NCI-H1105 treated with DMSO at 0.1 percent for 48 hours (cell line): ENCODE data around the gene FARS2.

Experiments
- DNase-seq: peaks from one replicate; lab custom pipeline; 2025; lab: John Stamatoyannopoulos, UW

FARS2 gene

GRCh38 chr6:5427586-5427985, 166.3 kb downstream of the FARS2 start:
- no peak for DNase-seq

- no peak for DNase-seq
Observed at GRCh38 chr6:5433324-5433723, 172.0 kb downstream of the FARS2 start.

GRCh38 chr6:5435449-5435848, 174.1 kb downstream of the FARS2 start:
- DNase-seq = no peak

DNA sequence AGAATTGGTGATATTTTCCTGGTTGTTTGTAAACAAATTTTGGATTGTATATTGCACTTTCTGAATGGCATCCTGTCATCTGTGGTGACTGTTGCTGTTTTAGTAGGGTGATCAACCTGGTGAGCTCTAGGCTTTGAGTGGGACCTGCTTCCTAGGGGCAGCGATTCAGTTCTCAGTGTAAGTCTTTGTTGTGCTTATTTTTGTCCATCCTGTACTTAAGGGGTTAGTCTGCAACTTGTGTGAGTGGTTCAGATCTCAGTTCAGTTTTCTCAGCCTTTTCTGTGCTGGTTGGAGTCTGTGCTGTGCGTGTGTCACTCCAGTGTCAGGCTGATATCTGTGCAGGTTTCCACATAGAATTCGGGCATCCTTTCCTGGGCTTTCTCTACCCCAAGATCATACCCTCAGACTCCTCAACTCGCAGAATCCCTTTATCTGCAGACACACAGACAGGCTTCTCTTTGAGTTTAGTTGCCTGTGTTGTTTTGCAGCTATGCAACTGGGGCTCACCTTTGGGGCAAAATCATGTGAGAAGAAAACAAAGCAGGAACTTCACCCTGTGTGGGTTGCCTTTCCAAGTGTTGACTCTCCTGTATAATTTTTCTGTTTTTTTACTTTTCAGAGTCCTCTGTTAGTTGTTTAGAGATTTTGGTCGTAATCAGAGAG, 177.7 kb downstream of the FARS2 start:
- DNase-seq = no peak

- no peak for DNase-seq
Observed at GRCh38 chr6:5439749-5440148, 178.4 kb downstream of the FARS2 start.

- no peak for DNase-seq
Observed at GRCh38 chr6:5442319-5442718, 181.0 kb downstream of the FARS2 start.

GRCh38 chr6:5442916-5443315, 181.6 kb downstream of the FARS2 start:
- no peak for DNase-seq

DNA sequence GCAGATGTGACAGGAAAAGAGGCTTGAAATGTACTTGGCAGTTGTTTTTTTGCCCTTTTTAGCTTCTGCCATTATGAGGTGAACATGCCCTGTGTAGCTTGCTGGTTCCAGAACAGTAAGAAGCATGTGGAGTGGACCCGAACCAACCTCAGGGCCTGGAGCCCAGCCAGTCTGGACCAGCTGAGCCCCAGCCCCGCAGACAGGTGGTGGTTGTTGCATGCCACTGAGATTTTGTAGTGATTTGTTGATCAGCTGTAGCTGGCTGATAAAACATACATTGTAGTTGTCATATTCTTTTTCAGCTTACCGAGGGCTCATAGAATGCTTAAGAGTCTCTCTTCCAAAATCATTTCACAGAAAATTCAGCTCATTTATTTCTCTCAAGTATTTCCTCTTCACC, 182.2 kb downstream of the FARS2 start:
- DNase-seq = no peak

GRCh38 chr6:5446362-5447075, 185.2 kb downstream of the FARS2 start:
- DNase-seq = no peak

DNA sequence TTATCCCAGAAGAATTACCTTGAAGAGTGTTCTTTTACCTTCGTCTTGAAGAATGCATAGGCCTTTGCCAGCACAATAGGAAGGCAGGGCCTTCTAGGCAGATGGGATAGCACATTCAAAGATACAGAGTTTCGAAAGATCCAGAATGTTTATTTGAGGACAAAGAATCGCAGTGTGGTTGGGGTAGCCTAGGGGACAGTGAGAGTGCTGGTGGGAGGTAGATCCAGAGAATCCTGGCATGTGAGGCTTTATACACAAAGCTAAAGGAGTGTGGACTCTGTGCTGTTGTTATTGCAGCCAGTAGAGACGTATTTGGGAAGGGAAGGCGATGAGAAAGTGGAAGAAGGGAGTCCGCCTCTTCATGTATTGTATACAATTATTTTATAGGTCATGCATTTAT, 186.6 kb downstream of the FARS2 start:
- DNase-seq = no peak

GRCh38 chr6:5450073-5450472, 188.8 kb downstream of the FARS2 start:
- DNase-seq = no peak

DNA sequence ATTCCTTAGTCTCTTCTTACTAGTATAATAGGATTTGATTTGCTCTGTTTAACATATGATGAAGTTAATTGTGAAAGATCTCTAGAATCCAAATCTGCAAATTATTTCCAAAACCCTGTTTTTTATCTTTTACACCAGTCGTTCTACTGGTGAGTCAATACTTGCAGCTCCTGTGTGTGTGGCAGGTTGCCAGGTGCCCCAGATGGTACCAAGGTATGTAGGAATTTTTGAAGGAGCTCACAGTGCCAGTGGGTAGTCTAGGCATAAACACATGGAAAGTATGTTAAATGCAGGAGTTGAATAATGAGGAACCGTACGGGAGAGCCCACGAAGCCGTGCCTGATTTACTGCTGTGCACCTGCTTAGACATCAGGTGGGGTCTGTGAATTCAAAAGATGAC, 192.2 kb downstream of the FARS2 start:
- peak; percentile 6 for DNase-seq

DNA sequence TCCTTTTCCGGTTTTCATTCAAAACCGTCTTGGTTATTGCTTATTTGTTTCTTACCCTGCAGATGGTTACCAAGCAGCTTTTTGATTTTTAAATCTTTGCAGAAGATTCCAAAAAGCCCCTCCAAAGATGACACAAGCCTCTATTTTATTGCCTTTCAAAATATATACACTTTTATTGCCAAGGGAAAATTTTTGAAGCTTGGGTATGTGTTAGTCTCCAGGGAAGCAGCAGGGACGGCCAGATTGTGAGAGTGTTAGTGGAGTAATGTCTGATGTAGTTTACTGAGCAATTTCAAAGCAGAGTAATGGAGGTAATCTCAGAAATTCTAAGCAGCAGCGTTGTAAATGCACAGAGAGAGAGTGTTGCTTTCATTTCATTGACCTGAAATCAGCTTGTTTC, 193.8 kb downstream of the FARS2 start:
- DNase-seq = no peak

GRCh38 chr6:5457041-5457440, 195.7 kb downstream of the FARS2 start:
- no peak for DNase-seq

DNA sequence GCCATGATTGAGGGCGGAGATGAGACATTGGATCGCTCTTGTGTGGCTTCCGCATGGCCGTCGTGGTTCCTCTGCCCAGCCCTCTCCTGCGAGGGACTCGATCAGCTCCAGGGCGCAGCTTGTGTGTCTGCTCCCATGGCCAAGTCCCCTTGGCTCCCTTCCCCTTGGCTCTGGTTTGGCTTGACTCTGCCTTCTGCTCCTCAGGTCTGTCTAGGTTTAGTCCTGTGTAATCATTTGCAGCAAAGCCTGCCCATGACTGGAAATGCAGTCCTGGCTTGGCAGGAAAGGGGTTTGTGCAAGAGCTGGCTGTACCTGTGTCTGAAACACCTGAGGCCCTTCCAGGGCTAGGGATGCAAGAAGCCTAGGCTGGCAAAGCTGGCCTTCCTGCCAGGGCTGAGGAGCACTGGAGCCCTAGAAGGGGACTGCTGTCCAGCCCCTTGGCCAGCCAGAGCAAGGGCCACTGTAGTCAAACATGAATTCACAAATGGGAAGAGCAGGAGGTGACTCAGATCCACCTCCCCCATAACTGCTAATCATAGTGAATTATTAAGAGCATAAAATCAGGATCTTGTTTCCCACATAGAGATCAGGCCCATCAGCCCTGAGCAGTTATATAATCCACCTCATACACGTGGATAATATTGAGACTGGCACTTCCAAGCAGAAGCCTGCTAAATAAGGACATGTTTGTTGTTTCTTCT, 196.8 kb downstream of the FARS2 start:
- peak; percentile 29 for DNase-seq

DNA sequence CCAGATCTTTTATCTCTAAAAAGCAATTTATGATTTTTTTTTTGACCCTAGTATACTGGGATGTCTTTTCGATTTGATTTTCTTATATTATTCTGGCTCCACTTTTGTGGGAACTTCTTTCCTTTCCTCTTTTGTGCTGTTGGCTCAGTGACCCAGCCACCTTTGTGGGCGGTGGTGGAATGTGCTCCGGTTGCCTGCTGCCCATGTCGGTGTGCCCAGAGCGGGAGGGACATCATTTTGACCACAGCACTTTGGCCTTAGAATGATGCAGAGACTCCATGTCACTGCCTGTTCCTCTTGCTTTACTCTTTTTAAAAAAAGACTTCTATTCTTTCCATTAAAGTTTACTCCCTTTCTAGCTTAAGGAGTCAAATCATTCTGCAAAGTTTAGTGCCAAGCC, 198.0 kb downstream of the FARS2 start:
- no peak for DNase-seq

- no peak for DNase-seq
Observed at GRCh38 chr6:5461365-5461764, 200.1 kb downstream of the FARS2 start.

- DNase-seq = no peak
Observed at GRCh38 chr6:5462856-5463255, 201.5 kb downstream of the FARS2 start.

- DNase-seq = no peak
Observed at GRCh38 chr6:5463690-5464089, 202.4 kb downstream of the FARS2 start.

DNA sequence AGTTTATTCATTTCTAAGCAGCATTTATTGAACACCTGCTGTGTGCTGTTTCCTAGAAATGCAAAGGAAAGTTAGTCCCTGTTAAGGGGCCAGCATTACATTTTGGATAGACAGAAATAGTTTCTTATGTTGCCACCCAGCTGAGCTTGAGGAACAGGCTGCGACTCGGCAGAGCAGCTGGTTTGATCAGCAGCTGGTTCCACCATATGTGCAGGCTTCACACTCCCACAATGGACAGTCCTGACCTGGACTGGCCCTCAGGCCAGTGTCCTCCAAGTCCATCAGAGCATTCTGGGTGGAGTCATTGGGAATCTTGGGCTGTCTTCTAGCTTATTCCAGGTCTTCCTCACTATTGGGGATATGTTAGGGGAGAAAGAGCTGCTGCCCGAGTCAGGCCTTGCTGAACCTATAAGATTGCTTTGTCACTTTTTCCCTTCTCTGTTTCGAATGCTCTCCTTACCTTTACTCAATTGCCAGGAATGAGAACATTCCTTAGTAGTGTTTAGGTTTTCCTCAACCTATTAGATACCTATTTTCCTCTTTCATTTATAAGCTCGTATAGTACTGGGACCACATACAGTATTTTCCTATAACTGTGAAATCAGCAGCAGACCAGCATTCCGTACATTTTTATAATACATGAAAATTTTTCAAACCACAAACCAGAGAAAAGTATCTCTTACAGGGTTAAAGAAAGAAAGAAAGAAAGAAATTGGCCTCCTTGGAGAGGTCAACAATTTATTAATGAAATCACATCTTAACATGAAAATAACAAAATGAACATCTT, 203.0 kb downstream of the FARS2 start:
- no peak for DNase-seq

DNA sequence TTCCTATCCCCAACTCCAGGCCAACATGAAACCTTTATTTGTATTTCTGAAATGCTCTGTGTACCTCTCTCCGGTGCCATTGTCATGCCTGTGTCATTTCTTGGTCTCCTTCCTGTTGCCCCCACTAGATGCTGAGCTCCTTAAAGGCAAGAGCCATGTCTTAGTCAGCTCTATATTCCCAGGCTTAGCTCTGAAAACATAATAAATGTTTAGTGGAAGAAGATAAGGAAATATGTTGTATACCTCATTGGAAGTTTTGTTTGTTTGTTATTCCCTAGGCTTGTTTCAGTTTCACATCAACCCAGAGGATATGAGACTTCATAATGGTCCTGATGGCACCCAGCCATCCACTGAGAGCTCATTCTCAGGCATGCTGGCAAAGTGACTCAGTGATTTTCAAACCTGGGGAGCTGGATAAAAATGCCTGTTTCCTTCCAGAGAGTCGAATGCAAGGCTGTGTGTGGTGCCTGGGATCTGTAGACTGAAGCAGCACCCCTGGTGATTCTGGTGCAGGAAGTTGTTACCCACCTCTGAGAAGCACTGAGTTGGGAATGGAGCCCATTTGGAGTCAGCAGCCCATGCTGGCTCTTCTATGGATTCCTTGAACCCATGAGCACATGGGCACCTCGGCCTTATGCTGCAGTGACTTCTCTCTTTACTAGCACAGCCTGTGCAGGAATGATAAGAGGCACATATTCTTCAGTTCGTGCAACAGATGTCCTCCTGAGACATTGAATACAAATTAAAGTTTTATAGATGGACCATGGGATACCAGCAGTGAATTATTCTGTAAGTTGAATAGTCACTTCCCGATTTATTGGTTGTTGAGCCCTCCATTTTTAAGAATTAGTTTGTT, 205.2 kb downstream of the FARS2 start:
- peak; percentile 2 for DNase-seq

- no peak for DNase-seq
Observed at GRCh38 chr6:5468586-5468985, 207.3 kb downstream of the FARS2 start.
